ENCODE data around the gene BLVRB. TPM values are rescaled to one million over a fixed set of nuclear protein-coding genes. Genes with fewer than 3 reads are reported as not detected.
A peak's percentile ranks its signal among the peaks of the same experiment; 100 is the strongest.

The BLVRB gene
- total and polyA plus RNA-seq, 10 of the 15 experiments (the other 5 are each of a cell fraction or from before 2014, with no cell fraction given) = 6.3 to 53.3 (median 27.8) TPM

- TF ChIP-seq CUX1 (IDR thresholded peaks at IDR 0.05; ENCODE audit: insufficient replicate concordance, low read depth, low read length) = no peak
These were observed 1.6 kb upstream of the BLVRB start, which contains the start of gene SPTBN4 (continued) for GRCh38 chr19:40466985-40467734.

- FAIRE-seq (no peak), DNase-seq (ENCODE audit: low read depth, low spot score) (peak; percentile 40), ATAC-seq (peak; percentile 24; the same call in 2 of the 3 replicates)
- Histone ChIP-seq H3K79me2 (ENCODE audit: control insufficient read depth, insufficient read depth, low read length) (no peaks in the 10 kb centered on the region), H3K4me3 (peak overlapping the region; percentile 31), H3K4me2 (ENCODE audit: control insufficient read depth, insufficient read depth) (peak overlapping the region; percentile 82), H3K4me1 (ENCODE audit: control insufficient read depth, insufficient read depth, low read length) (peaks cover 25% of the 10 kb centered on the region), H3K9ac (ENCODE audit: control insufficient read depth, insufficient read depth, low read length) (no peak overlapping the region), H3K9me3 (replicated peaks; ENCODE audit: control insufficient read depth, insufficient read depth, low read length) (no peaks in the 10 kb centered on the region), H2AFZ (ENCODE audit: control insufficient read depth, low read depth, low read length) (peak overlapping the region; percentile 75), H3K27ac (ENCODE audit: control insufficient read depth, insufficient read depth) (no peak overlapping the region), H3K36me3 (ENCODE audit: control insufficient read depth in 2 of 2, insufficient read depth in 2 of 2, low read length in 1 of 2) (no peaks in the 10 kb centered on the region), H4K20me1 (ENCODE audit: control insufficient read depth, insufficient read depth) (no peaks in the 10 kb centered on the region), H3K27me3 (replicated peaks in 1 of 2; ENCODE audit: control insufficient read depth in 2 of 2, insufficient read depth in 2 of 2, low read length in 1 of 2) (peaks cover 0 to 2% of the 10 kb centered on the region in 2 experiments; a peak in 3 of 4 replicates)
- POLR2A ChIA-PET = interaction anchor here (0.5 to 1.9 kb wide), 11 partner anchors 9 to 513 kb away, joined by 3 to 15 read pairs (median 5); partner anchors contain the start of gene SERTAD1
- WGBS (ENCODE audit: insufficient coverage, insufficient replicate concordance, low lambda C conversion rate, missing lambda C conversion rate) = 8% methylated on average over 37 of the region's 48 CpGs
- no TSS peak for BruUV-seq (replicated peaks)
- SMC1A ChIA-PET (ENCODE audit: uncharacterized antibody, unreplicated experiment) = interaction anchor here (0.7 to 3.4 kb wide), 6 partner anchors 22 to 162 kb away, joined by 3 to 18 read pairs (median 4); no protein-coding TSS in a partner anchor
- RAD21 ChIA-PET (ENCODE audit: unreplicated experiment) = interaction anchor here (0.6 to 4.6 kb wide), 17 partner anchors 22 to 276 kb away, joined by 3 to 26 read pairs (median 4); partner anchors contain the start of genes C19orf47, PLD3 and SERTAD1
- in situ Hi-C loops (cut with MboI) = no loop called here
- intact Hi-C loops (cut with micrococcal nuclease; ENCODE audit: unreplicated experiment) = no loop called here
- CTCF ChIA-PET = interaction anchor here (0.6 to 4.7 kb wide), 9 partner anchors 12 to 168 kb away, joined by 3 to 67 read pairs (median 21); partner anchors contain the start of gene SERTAD1
- TF ChIP-seq ASH2L (IDR thresholded peaks at IDR 0.05; ENCODE audit: borderline replicate concordance, low read depth) (no peak), MTA3 (IDR thresholded peaks at IDR 0.05; ENCODE audit: borderline replicate concordance, low read length) (no peak), POLR2AphosphoS2 (IDR thresholded peaks at IDR 0.05; ENCODE audit: low read depth, low read length) (no peak), CBX3 (IDR thresholded peaks at IDR 0.05; ENCODE audit: borderline replicate concordance, low read depth) (no peak), SREBF1 (IDR thresholded peaks at IDR 0.05; ENCODE audit: low read length) (no peak), ELK1 (IDR thresholded peaks at IDR 0.05; ENCODE audit: low read depth, low read length) (no peak), MEF2B (IDR thresholded peaks at IDR 0.05; ENCODE audit: partially characterized antibody, poor library complexity, severe bottlenecking) (peak; percentile 81), PAX5 (IDR thresholded peaks at IDR 0.05; ENCODE audit: borderline replicate concordance, low read depth, low read length) (peak; percentile 79), BACH1 (IDR thresholded peaks at IDR 0.05; ENCODE audit: borderline replicate concordance) (peak; percentile 76), MAX (IDR thresholded peaks at IDR 0.05; ENCODE audit: low read depth, low read length) (peak; percentile 83), MXI1 (IDR thresholded peaks at IDR 0.05; ENCODE audit: low read depth, low read length) (peak; percentile 85), BCL11A (IDR thresholded peaks at IDR 0.05; ENCODE audit: low read depth, low read length) (no peak)
These were observed 857 bp upstream of the BLVRB start for GRCh38 chr19:40466219-40466984.

Measured in GM12878 (cell line).